Effector memory CD4-positive, alpha-beta T cell (primary cell): ENCODE data around the gene PFKFB2.
A peak's percentile ranks its signal among the peaks of the same experiment; 100 is the strongest.
"Not testable (repeated sequence)": the region's sequence is repeated elsewhere in the genome, so short reads cannot be mapped to it uniquely, and the experiment has no call there.

Experiments
- DNase-seq, 3 donors: peaks; one replicate each; pipeline ENCODE4 v3.0.0-alpha.2; 2020
- H3K27ac ChIP-seq: 2 replicates; pipeline ENCODE4 v1.7.0; 2013; ENCODE audit warnings: mild to moderate bottlenecking, low read length, moderate library complexity; ENCODE audit not compliant: insufficient read depth, poor library complexity, severe bottlenecking
- H3K27me3 ChIP-seq: replicated peaks from 2 replicates; pipeline ENCODE4 v1.7.0; 2013; ENCODE audit warnings: mild to moderate bottlenecking, low read length; ENCODE audit not compliant: insufficient read depth, control insufficient read depth, poor library complexity, severe bottlenecking
- H3K36me3 ChIP-seq: 2 replicates; pipeline ENCODE4 v1.7.0; 2013; ENCODE audit warnings: mild to moderate bottlenecking, low read length, moderate library complexity; ENCODE audit not compliant: control insufficient read depth, insufficient read depth
- H3K4me1 ChIP-seq: 2 replicates; pipeline ENCODE4 v1.7.0; 2013; ENCODE audit warnings: low read length, mild to moderate bottlenecking; ENCODE audit not compliant: control insufficient read depth, insufficient read depth, poor library complexity, severe bottlenecking
- H3K4me3 ChIP-seq: 2 replicates; pipeline ENCODE4 v1.7.0; 2013; ENCODE audit warnings: low read length, low read depth, mild to moderate bottlenecking; ENCODE audit not compliant: insufficient read depth, poor library complexity, severe bottlenecking
- H3K9me3 ChIP-seq: 2 replicates; pipeline ENCODE4 v1.7.0; 2013; ENCODE audit warnings: mild to moderate bottlenecking, low read length, moderate library complexity; ENCODE audit not compliant: control insufficient read depth

PFKFB2 gene

GRCh38 chr1:207039380-207040180, 13.5 kb upstream of the PFKFB2 start:
- no peak overlapping the region for H3K27ac ChIP-seq
- no peaks in the 10 kb centered on the region for H3K4me1 ChIP-seq
- no peaks in the 10 kb centered on the region for H3K36me3 ChIP-seq
- no peak overlapping the region for H3K4me3 ChIP-seq
- DNase-seq: no peak
- H3K27me3 ChIP-seq: peaks cover 2% of the 10 kb centered on the region
- no peaks in the 10 kb centered on the region for H3K9me3 ChIP-seq

- Histone ChIP-seq H3K4me1 (no peaks in the 10 kb centered on the region), H3K27ac (no peak overlapping the region), H3K9me3 (no peaks in the 10 kb centered on the region), H3K36me3 (no peaks in the 10 kb centered on the region), H3K27me3 (peaks cover 2% of the 10 kb centered on the region), H3K4me3 (no peak overlapping the region)
- DNase-seq: no peak
Measured at GRCh38 chr1:207040181-207040533, 12.9 kb upstream of the PFKFB2 start.

- DNase-seq, H3K27me3 ChIP-seq, H3K4me1 ChIP-seq, H3K36me3 ChIP-seq, H3K27ac ChIP-seq, H3K4me3 ChIP-seq, H3K9me3 ChIP-seq: not testable (repeated sequence)
Measured at GRCh38 chr1:207041397-207041796, 11.7 kb upstream of the PFKFB2 start.

GRCh38 chr1:207045453-207045852, 7.6 kb upstream of the PFKFB2 start:
- H3K36me3 ChIP-seq: peaks cover 16% of the 10 kb centered on the region
- peaks cover 3% of the 10 kb centered on the region for H3K4me1 ChIP-seq
- H3K9me3 ChIP-seq: no peaks in the 10 kb centered on the region
- no peak overlapping the region for H3K4me3 ChIP-seq
- DNase-seq: no peak
- H3K27ac ChIP-seq: no peak overlapping the region
- H3K27me3 ChIP-seq: no peaks in the 10 kb centered on the region

- DNase-seq: no peak
- Histone ChIP-seq H3K36me3 (peaks cover 16% of the 10 kb centered on the region), H3K4me1 (peaks cover 14% of the 10 kb centered on the region), H3K9me3 (no peaks in the 10 kb centered on the region), H3K4me3 (no peak overlapping the region), H3K27ac (no peak overlapping the region), H3K27me3 (no peaks in the 10 kb centered on the region)
Measured at GRCh38 chr1:207047505-207047904, 5.6 kb upstream of the PFKFB2 start.

- H3K36me3 ChIP-seq: peaks cover 16% of the 10 kb centered on the region
- H3K27me3 ChIP-seq: no peaks in the 10 kb centered on the region
- no peak overlapping the region for H3K27ac ChIP-seq
- no peak for DNase-seq
- H3K9me3 ChIP-seq: no peaks in the 10 kb centered on the region
- no peak overlapping the region for H3K4me3 ChIP-seq
- peaks cover 18% of the 10 kb centered on the region for H3K4me1 ChIP-seq
Measured at GRCh38 chr1:207048041-207048440, 5.0 kb upstream of the PFKFB2 start.

- Histone ChIP-seq H3K9me3 (no peaks in the 10 kb centered on the region), H3K4me1 (peaks cover 20% of the 10 kb centered on the region), H3K4me3 (no peak overlapping the region), H3K36me3 (peaks cover 16% of the 10 kb centered on the region), H3K27ac (no peak overlapping the region), H3K27me3 (no peaks in the 10 kb centered on the region)
- DNase-seq: no peak
Measured at GRCh38 chr1:207049054-207049453, 4.0 kb upstream of the PFKFB2 start.

- no peak overlapping the region for H3K4me3 ChIP-seq
- H3K9me3 ChIP-seq: no peaks in the 10 kb centered on the region
- H3K4me1 ChIP-seq: peaks cover 20% of the 10 kb centered on the region
- H3K36me3 ChIP-seq: peaks cover 16% of the 10 kb centered on the region
- DNase-seq: no peak
- H3K27me3 ChIP-seq: no peaks in the 10 kb centered on the region
- no peak overlapping the region for H3K27ac ChIP-seq
Measured at GRCh38 chr1:207049514-207049913, 3.6 kb upstream of the PFKFB2 start.

GRCh38 chr1:207049974-207050391, 3.1 kb upstream of the PFKFB2 start:
- Histone ChIP-seq H3K9me3 (no peaks in the 10 kb centered on the region), H3K4me3 (peak overlapping the region; percentile 98), H3K4me1 (peaks cover 20% of the 10 kb centered on the region), H3K27ac (peak overlapping the region; percentile 79), H3K36me3 (peaks cover 16% of the 10 kb centered on the region), H3K27me3 (no peaks in the 10 kb centered on the region)
- DNase-seq: peak in 1 of 3 donors; percentile 37

GRCh38 chr1:207050480-207051190, 2.4 kb upstream of the PFKFB2 start:
- H3K27me3 ChIP-seq: no peaks in the 10 kb centered on the region

More at GRCh38 chr1:207050480-207051190, 2.4 kb upstream of the PFKFB2 start:
- peaks cover 20% of the 10 kb centered on the region for H3K4me1 ChIP-seq
- H3K4me3 ChIP-seq: peak overlapping the region; percentile 98
- peak overlapping the region; percentile 79 for H3K27ac ChIP-seq
- DNase-seq: peak; percentile 76 to 85 (median 79)
- H3K9me3 ChIP-seq: no peaks in the 10 kb centered on the region
- H3K36me3 ChIP-seq: peaks cover 16% of the 10 kb centered on the region
